Large intestine (tissue), 3 donors: ENCODE data around the gene C3. TPM values are rescaled to one million over a fixed set of nuclear protein-coding genes. Genes with fewer than 3 reads are reported as not detected.
"Not testable (repeated sequence)": the region's sequence is repeated elsewhere in the genome, so short reads cannot be mapped to it uniquely, and the experiment has no call there.

Experiments
- DNase-seq, 2 donors: peaks; one replicate each; pipeline versions ENCODE4 v3.0.0 to v3.0.0-alpha.2; 2013
- H3K27ac ChIP-seq: one replicate; pipeline ENCODE4 v1.5.1; 2013; ENCODE audit warnings: low read length
- H3K27me3 ChIP-seq: 2 replicates; pipeline ENCODE4 v1.6.1; 2013; ENCODE audit warnings: low read length; ENCODE audit not compliant: control insufficient read depth, insufficient read depth
- H3K36me3 ChIP-seq: 2 replicates; pipeline ENCODE4 v1.6.1; 2013; ENCODE audit warnings: low read length; ENCODE audit not compliant: control insufficient read depth, insufficient read depth
- H3K4me1 ChIP-seq: one replicate; pipeline ENCODE4 v1.6.1; 2013; ENCODE audit warnings: low read length; ENCODE audit not compliant: control insufficient read depth, insufficient read depth
- H3K4me3 ChIP-seq: one replicate; pipeline ENCODE4 v1.5.1; 2013; ENCODE audit warnings: low read length
- H3K9me3 ChIP-seq: one replicate; pipeline ENCODE4 v1.6.1; 2013; ENCODE audit warnings: mild to moderate bottlenecking, low read depth, low read length, moderate library complexity; ENCODE audit not compliant: control insufficient read depth
- WGBS: methylation state at CpG from one replicate; pipeline ENCODE4 v1.1.5; 2013; ENCODE audit warnings: low lambda C conversion rate; ENCODE audit not compliant: insufficient coverage; 5-methylcytosine and 5-hydroxymethylcytosine counted together
- polyA plus RNA-seq: library from polyadenylated mRNA; unstranded; fragments of 120-200 nt; gene quantifications from one replicate; pipeline ENCODE4 v1.2.1, GENCODE V29; 2013

The C3 gene
- polyA plus RNA-seq, 1 donor: 79.1 TPM

DNA sequence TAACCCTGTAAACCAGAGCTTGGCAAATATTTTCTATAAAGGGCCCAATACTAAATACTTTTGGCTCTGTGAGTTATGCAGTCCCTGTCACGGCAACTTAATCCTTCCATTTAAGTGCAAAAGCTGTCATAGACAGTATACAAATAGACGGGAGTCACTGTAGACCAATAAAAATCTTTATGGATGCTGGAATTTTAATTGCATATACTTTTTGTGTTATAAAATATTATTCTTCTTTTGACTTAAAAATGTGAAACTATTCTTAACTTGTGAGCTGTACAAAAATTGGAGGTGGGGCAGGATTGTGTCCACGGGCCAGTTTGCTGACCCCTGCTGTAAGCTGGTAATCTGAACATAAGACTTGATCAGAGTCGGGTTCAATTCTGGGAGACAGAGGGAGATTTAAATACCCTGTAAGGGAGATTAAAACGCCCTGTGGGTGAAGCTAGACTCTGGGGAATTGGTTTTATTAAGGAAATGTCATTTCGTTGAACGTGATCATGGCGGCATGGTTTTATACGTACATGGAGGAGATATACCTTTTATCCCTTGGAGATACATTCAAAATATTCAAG, 72.2 kb downstream of the C3 start:
- 100% methylated on average over 4 of the region's 9 CpGs for WGBS
- DNase-seq: no peak

DNA sequence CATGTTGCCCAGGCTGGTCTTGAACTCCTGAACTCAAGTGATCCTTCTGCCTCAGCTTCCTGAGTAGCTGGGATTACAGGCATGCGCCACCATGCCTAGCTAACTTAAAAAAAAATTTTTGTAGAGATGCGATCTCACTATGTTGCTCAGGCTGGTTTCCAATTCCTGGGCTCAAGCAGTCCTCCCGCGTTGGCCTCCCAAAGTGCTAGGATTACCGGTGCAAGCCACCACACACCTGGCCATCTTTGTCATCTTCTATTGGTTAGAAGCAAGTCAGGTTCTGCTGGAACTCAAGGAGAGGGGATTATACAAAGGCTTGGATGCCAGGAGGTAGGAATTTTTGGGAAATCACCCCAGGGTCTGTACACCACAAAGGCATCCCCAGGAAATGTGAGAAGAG, 75.7 kb downstream of the C3 start:
- Histone ChIP-seq H3K36me3 (no peaks in the 10 kb centered on the region), H3K4me3 (no peak overlapping the region), H3K27ac (no peak overlapping the region), H3K4me1 (no peaks in the 10 kb centered on the region), H3K27me3 (no peaks in the 10 kb centered on the region), H3K9me3 (no peaks in the 10 kb centered on the region)
- WGBS: no CpG with 5 or more reads among the region's 5 CpGs
- no peak for DNase-seq

More for the DNA sequence above, 72.2 kb downstream of the C3 start:
- no peaks in the 10 kb centered on the region for H3K27me3 ChIP-seq
- H3K4me3 ChIP-seq: no peak overlapping the region
- H3K9me3 ChIP-seq: no peaks in the 10 kb centered on the region
- no peaks in the 10 kb centered on the region for H3K4me1 ChIP-seq
- no peaks in the 10 kb centered on the region for H3K36me3 ChIP-seq
- no peak overlapping the region for H3K27ac ChIP-seq

DNA sequence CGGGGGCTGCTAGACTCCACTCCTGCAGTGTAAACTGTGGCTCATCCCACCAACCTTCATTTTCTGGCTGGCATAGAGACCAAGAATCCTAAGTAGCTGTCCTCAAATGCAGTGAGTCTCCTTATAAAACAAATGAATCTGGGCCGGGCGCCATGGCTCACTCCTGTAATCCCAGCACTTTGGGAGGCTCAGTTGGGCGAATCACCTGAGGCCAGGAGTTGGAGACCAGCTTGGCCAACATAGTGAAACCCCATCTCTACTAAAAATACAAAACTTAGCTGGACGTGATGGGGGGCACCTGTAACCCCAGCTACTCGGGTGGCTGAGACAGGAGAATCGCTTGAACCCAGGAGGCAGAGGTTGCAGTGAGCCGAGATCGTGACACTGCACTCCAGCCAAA, 80.1 kb downstream of the C3 start:
- not testable (repeated sequence) for H3K4me3 ChIP-seq, H3K27me3 ChIP-seq, H3K36me3 ChIP-seq, DNase-seq, H3K27ac ChIP-seq, H3K9me3 ChIP-seq, H3K4me1 ChIP-seq
- WGBS: no CpG with 5 or more reads among the region's 9 CpGs

DNA sequence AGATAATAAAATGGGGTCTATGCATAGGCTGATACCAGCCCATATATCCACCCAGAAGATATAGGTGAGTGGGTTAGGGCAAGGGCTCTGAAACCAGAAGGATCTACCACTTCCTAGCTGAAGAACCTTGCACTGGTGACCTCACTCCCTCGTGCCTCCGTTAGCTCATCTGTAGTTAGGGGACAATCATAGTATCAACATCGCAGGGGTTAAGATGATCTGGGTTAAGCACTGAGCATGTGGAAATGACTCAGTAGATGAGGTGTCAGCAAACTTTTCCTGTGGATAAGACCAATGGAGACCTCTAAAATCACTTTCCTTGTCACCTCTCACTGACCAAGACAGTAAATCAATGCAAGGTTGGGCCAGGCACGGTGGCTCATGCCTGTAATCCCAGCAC, 81.0 kb downstream of the C3 start:
- H3K4me1 ChIP-seq: no peaks in the 10 kb centered on the region
- H3K27ac ChIP-seq: no peak overlapping the region
- no peaks in the 10 kb centered on the region for H3K27me3 ChIP-seq
- no peak for DNase-seq
- H3K4me3 ChIP-seq: no peak overlapping the region
- H3K9me3 ChIP-seq: no peaks in the 10 kb centered on the region
- no CpG with 5 or more reads among the region's 4 CpGs for WGBS
- no peaks in the 10 kb centered on the region for H3K36me3 ChIP-seq

DNA sequence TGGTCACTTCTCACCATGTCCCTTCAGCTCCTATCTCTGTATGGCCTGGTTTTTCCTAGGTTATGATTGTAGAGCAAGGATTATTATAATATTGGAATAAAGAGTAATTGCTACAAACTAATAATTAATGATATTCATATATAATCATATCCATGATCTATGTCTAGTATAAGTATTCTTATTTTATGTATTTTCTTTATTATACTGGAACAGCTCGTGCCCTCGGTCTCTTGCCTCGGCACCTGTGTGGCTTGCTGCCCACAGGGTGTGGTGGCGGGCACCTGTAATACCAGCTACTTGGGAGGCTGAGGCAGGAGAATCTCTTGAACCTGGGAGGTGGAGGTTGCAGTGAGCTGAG, 87.0 kb downstream of the C3 start:
- not testable (repeated sequence) for H3K36me3 ChIP-seq, DNase-seq, H3K27me3 ChIP-seq, H3K4me1 ChIP-seq, H3K9me3 ChIP-seq, H3K4me3 ChIP-seq, H3K27ac ChIP-seq
- WGBS: no CpG with 5 or more reads among the region's 4 CpGs

DNA sequence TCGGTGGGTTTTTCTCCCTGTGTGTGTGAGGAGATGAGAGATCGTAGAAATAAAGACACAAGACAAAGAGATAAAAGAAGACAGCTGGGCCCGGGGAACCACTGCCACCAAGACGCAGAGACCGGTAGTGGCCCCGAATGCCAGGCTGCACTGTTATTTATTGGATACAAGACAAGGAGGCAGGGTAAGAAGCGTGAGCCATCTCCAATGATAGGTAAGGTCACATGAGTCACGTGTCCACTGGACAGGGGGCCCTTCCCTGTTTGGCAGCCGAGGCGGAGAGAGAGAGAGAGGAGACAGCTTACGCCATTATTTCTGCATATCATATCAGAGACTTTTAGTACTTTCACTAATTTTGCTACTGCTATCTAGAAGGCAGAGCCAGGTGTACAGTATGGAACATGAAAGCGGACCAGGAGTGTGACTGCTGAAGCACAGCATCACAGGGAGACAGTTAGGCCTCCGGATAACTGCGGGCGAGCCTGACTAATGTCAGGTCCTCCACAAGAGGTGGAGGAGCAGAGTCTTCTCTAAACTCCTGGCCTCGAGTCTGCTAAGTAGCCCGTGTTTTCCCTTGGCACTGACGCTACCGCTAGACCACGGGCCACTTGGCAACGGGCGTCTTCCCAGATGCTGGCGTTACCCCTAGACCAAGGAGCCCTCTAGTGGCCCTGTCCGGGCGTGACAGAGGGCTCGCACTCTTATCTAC, 87.5 kb downstream of the C3 start:
- WGBS: no CpG with 5 or more reads among the region's 26 CpGs
- not testable (repeated sequence) for H3K4me1 ChIP-seq

DNA sequence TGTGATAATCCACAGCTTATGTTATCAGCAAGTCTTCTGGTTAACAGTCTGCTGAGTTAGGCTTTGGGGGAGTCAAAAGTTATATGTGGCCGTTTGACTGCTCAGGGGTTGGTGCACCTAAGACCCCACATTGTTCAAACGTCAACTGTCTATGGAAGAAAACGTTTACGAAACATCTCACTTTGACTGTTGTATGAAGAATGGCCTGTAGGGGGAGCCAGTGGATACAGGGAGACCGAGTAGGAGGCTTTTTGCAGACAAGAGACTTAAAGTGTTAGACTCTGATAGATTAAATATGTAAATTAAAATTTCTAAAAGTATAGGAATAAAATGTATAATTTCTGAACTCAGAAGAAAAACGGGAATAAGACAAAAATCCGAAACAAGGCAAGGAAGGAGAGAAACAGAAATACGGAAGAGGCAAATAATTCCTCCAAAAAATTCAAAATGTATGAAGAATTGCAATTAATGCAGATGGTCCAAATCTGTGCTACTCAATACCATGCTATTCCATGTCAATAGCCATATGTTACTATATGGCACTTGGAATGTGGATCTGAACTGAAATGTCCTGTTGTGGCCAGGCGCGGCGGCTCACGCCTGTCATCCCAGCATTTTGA, 88.3 kb downstream of the C3 start:
- H3K27ac ChIP-seq: no peak overlapping the region
- no peaks in the 10 kb centered on the region for H3K27me3 ChIP-seq
- WGBS: 13% methylated on average over 2 of the region's 12 CpGs
- H3K36me3 ChIP-seq: no peaks in the 10 kb centered on the region
- peak; percentile 50 to 57 for DNase-seq
- no peaks in the 10 kb centered on the region for H3K4me1 ChIP-seq
- H3K4me3 ChIP-seq: no peak overlapping the region
- no peaks in the 10 kb centered on the region for H3K9me3 ChIP-seq

More for the DNA sequence above, 87.5 kb downstream of the C3 start:
- H3K4me3 ChIP-seq, H3K9me3 ChIP-seq, H3K36me3 ChIP-seq, H3K27me3 ChIP-seq, H3K27ac ChIP-seq: not testable (repeated sequence)
- DNase-seq: peak; percentile 23 to 24

Other genes starting within 250 kb of the C3 start
- gene DENND1C, start 238.9 kb downstream of the C3 start, polyA plus RNA-seq: 40.4 TPM
- 7.3 TPM for gene TUBB4A, start 218.3 kb downstream of the C3 start, polyA plus RNA-seq
- gene TNFSF9, start 189.6 kb downstream of the C3 start, polyA plus RNA-seq: 0.19 TPM
- gene CD70, start 129.5 kb downstream of the C3 start, polyA plus RNA-seq: not detected
- 1.1 TPM for gene TNFSF14, start 50.5 kb downstream of the C3 start, polyA plus RNA-seq
- gene GPR108, start 16.9 kb upstream of the C3 start, polyA plus RNA-seq: 56.4 TPM
- 96.0 TPM for gene TRIP10, start 19.0 kb upstream of the C3 start, polyA plus RNA-seq
- 26.3 TPM for gene SH2D3A, start 46.8 kb upstream of the C3 start, polyA plus RNA-seq
- gene VAV1, start 52.1 kb upstream of the C3 start, polyA plus RNA-seq: 3.2 TPM
- gene ADGRE1, start 166.9 kb upstream of the C3 start, polyA plus RNA-seq: 1.9 TPM